Activated CD4-positive, alpha-beta memory T cell treated with anti-CD3 and anti-CD28 coated beads, Interleukin-2, amount 10 ng/mL, durations not matched to agents 7 days and 5 days (primary cell): ENCODE data around the gene RHCE. TPM values are rescaled to one million over a fixed set of nuclear protein-coding genes. Genes with fewer than 3 reads are reported as not detected.
"Not testable (repeated sequence)": the region's sequence is repeated elsewhere in the genome, so short reads cannot be mapped to it uniquely, and the experiment has no call there.

ENCODE experiments used
- CTCF ChIA-PET: fragments of 350-600 bp; sonication (Branson Sonifier 250); formaldehyde crosslinking; loops from one replicate; lab custom pipeline; 2021; ENCODE audit warnings: antibody characterized with exemption, inconsistent platforms; lab: Charles Lee
- POLR2A ChIA-PET: fragments of 350-600 bp; sonication (Branson Sonifier 250); formaldehyde crosslinking; loops from one replicate; lab custom pipeline; 2021; ENCODE audit warnings: antibody characterized with exemption; lab: Charles Lee
- DNase-seq: peaks from one replicate; pipeline ENCODE4 v3.0.0-alpha.2; 2020
- H3K27ac Mint-ChIP-seq: one replicate; pipeline ENCODE4 v1.8.0; 2021; ENCODE audit warnings: mild to moderate bottlenecking, mixed read lengths
- H3K27me3 Mint-ChIP-seq: one replicate; pipeline ENCODE4 v1.8.0; 2021; ENCODE audit warnings: mixed read lengths
- H3K36me3 Mint-ChIP-seq: one replicate; pipeline ENCODE4 v1.8.0; 2021; ENCODE audit warnings: low read depth, mixed read lengths
- H3K4me1 Mint-ChIP-seq: one replicate; pipeline ENCODE4 v1.8.0; 2021; ENCODE audit warnings: mixed read lengths
- H3K4me3 Mint-ChIP-seq: one replicate; pipeline ENCODE4 v1.8.0; 2021; ENCODE audit warnings: mild to moderate bottlenecking, mixed read lengths
- H3K9me3 Mint-ChIP-seq: one replicate; pipeline ENCODE4 v1.8.0; 2021; ENCODE audit warnings: mixed read lengths
- total RNA-seq, 2 experiments: library from RNA; stranded (reverse); gene quantifications; one replicate each; pipeline ENCODE4 v1.2.3, GENCODE V29; 2021

Gene RHCE
- under 1 TPM in 1 of 2 experiments, not detected in 1; 0.50 TPM for total RNA-seq

GRCh38 chr1:25420715-25421114 lies at the start of gene RHCE:
TSS of gene RHCE (minus strand) at chr1:25420825. CDS start at chr1:25420786, 39 bp downstream.
- H3K4me3 Mint-ChIP-seq, H3K4me1 Mint-ChIP-seq, H3K36me3 Mint-ChIP-seq, H3K27ac Mint-ChIP-seq, DNase-seq, POLR2A ChIA-PET, CTCF ChIA-PET, H3K9me3 Mint-ChIP-seq: not testable (repeated sequence)
- H3K27me3 Mint-ChIP-seq = peaks cover 10% of the 10 kb centered on the region

- Mint-ChIP-seq H3K4me3 (no peak overlapping the region), H3K4me1 (peaks cover 36% of the 10 kb centered on the region), H3K27ac (no peak overlapping the region), H3K9me3 (no peaks in the 10 kb centered on the region), H3K36me3 (peaks cover 15% of the 10 kb centered on the region), H3K27me3 (no peaks in the 10 kb centered on the region)
- no peak for DNase-seq
- ChIA-PET CTCF (interaction anchor here (3.3 kb wide), 1 partner anchor 18 kb away, joined by 14 read pairs; no protein-coding TSS in a partner anchor), POLR2A (interaction anchor here (1.2 kb wide), 1 partner anchor 16 kb away, joined by 3 read pairs; no protein-coding TSS in a partner anchor)
Observed at GRCh38 chr1:25469177-25469576, 48.6 kb upstream of the RHCE start.

DNA sequence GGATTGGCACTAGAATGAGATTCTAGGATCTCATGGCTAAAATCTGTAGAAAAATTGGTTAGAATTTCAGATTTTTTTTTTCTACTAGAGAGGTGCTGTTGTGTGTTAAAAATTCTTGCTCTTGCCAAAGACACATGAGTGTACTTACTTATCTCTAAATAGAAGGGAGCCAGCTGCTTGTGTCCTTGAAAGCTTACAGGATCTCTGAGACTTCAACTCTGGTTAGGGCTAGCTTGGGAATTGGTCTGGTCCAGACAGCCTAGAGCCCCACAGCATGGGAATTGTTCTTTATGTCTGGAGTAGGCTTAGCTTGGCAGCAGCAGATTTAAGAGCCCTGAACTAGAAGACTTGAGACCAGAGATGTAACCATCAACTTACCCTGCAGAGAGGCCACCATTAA lies 47.4 kb upstream of the RHCE start:
- no peak overlapping the region for H3K27ac Mint-ChIP-seq
- H3K9me3 Mint-ChIP-seq = no peaks in the 10 kb centered on the region
- ChIA-PET CTCF (interaction anchor here (0.6 to 3.3 kb wide), 2 partner anchors 19 to 982 kb away, joined by 3 to 14 read pairs; no protein-coding TSS in a partner anchor), POLR2A (interaction anchor here (1.2 kb wide), 1 partner anchor 17 kb away, joined by 3 read pairs; no protein-coding TSS in a partner anchor)
- peaks cover 12% of the 10 kb centered on the region for H3K36me3 Mint-ChIP-seq
- peaks cover 25% of the 10 kb centered on the region for H3K4me1 Mint-ChIP-seq
- H3K27me3 Mint-ChIP-seq = no peaks in the 10 kb centered on the region
- no peak for DNase-seq
- no peak overlapping the region for H3K4me3 Mint-ChIP-seq

- POLR2A ChIA-PET = no interaction called here
- CTCF ChIA-PET = interaction anchor here (0.6 to 3.3 kb wide), 2 partner anchors 19 to 982 kb away, joined by 3 to 14 read pairs; no protein-coding TSS in a partner anchor
- no peaks in the 10 kb centered on the region for H3K9me3 Mint-ChIP-seq
- no peaks in the 10 kb centered on the region for H3K27me3 Mint-ChIP-seq
- H3K27ac Mint-ChIP-seq = no peak overlapping the region
- no peak for DNase-seq
- H3K4me1 Mint-ChIP-seq = peaks cover 23% of the 10 kb centered on the region
- no peak overlapping the region for H3K4me3 Mint-ChIP-seq
- peaks cover 12% of the 10 kb centered on the region for H3K36me3 Mint-ChIP-seq
Observed at GRCh38 chr1:25467616-25468015, 47.0 kb upstream of the RHCE start.

DNA sequence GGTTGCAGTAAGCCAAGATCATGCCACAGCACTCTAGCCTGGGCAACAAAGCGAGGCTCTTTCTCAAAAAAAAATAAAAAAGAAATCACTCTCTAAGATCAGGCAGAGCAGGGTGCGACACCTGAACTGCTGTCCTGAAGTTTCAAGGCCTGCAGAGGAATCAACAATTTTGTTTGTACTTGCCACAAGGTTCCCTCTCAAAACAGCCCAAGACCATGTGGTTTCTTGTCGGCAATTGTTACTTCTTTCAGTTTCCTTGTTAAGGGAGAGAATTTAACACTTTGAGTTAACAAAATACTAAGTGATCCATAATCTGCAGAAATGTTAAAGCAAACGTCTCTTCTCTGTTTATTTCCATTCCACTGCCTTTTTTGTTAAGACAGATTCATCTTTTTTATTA lies 46.6 kb upstream of the RHCE start:
- DNase-seq = no peak
- Mint-ChIP-seq H3K27me3 (no peaks in the 10 kb centered on the region), H3K4me1 (peaks cover 19% of the 10 kb centered on the region), H3K36me3 (peaks cover 10% of the 10 kb centered on the region), H3K4me3 (no peak overlapping the region), H3K9me3 (no peaks in the 10 kb centered on the region), H3K27ac (no peak overlapping the region)
- ChIA-PET CTCF (interaction anchor here (3.3 kb wide), 1 partner anchor 20 kb away, joined by 14 read pairs; no protein-coding TSS in a partner anchor), POLR2A (no interaction called here)

DNA sequence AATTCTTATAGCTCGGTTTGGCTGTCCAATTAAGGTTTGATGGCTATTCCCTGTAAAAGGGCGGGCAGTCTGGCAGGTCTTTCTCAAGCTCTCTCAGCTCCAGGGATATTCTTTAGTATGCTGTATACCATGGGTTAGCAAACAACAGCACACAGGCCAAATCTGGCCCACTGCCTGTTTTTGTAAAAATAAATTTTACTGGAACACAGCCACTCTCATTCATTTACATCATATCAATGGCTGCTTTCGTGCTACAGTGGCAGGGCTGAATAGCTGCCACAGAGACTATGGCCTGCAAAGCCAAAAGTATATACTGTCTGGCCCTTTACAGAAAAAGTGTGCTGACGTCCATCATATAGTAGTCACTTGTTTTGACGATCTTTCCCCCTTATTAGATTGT lies 42.1 kb upstream of the RHCE start:
- ChIA-PET CTCF (interaction anchor here (0.7 to 1.4 kb wide), 2 partner anchors 25 kb away, joined by 3 to 4 read pairs; no protein-coding TSS in a partner anchor), POLR2A (no interaction called here)
- Mint-ChIP-seq H3K36me3 (peaks cover 37% of the 10 kb centered on the region), H3K4me1 (peaks cover 13% of the 10 kb centered on the region), H3K9me3 (no peaks in the 10 kb centered on the region), H3K4me3 (no peak overlapping the region), H3K27me3 (no peaks in the 10 kb centered on the region), H3K27ac (no peak overlapping the region)
- no peak for DNase-seq

GRCh38 chr1:25461849-25462248 lies 41.2 kb upstream of the RHCE start:
- DNase-seq = no peak
- CTCF ChIA-PET = interaction anchor here (1.4 kb wide), 1 partner anchor 26 kb away, joined by 4 read pairs; no protein-coding TSS in a partner anchor
- POLR2A ChIA-PET = no interaction called here
- no peak overlapping the region for H3K27ac Mint-ChIP-seq
- no peaks in the 10 kb centered on the region for H3K9me3 Mint-ChIP-seq
- H3K4me1 Mint-ChIP-seq = peaks cover 4% of the 10 kb centered on the region
- peaks cover 38% of the 10 kb centered on the region for H3K36me3 Mint-ChIP-seq
- no peaks in the 10 kb centered on the region for H3K27me3 Mint-ChIP-seq
- no peak overlapping the region for H3K4me3 Mint-ChIP-seq

DNA sequence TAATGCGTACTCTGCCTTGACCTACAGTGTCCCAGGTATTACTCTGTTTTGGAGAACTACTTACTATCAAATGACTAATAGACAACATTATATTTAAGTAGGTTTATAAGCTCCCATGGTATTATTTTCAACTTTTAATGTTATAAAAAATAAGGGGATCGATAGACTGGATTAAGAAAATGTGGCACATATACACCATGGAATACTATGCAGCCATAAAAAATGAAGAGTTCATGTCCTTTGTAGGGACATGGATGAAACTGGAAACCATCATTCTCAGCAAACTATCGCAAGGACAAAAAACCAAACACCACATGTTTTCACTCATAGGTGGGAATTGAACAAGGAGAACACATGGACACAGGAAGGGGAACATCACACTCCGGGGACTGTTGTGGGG lies 40.2 kb upstream of the RHCE start:
- H3K4me3 Mint-ChIP-seq, CTCF ChIA-PET, POLR2A ChIA-PET, H3K27me3 Mint-ChIP-seq, H3K27ac Mint-ChIP-seq, DNase-seq, H3K9me3 Mint-ChIP-seq, H3K4me1 Mint-ChIP-seq: not testable (repeated sequence)
- H3K36me3 Mint-ChIP-seq = peaks cover 44% of the 10 kb centered on the region

DNA sequence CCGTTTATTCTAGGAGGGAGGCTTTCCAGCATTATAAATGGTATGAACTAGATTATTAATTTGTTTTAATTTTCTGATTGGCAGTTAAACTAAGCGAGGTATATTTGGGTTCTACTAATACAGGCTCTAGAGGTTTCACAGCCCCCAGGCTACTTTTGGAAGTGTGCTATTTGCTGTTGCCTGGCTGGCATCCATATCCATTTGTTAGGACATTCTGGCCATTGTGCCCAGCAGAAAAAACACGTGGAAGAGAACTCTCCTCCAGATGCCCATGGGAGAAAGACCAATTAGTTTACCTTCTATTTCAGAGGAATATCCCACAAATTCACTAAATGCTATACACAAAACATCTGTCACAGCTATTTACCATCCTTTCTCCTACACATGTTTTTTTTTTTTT lies 39.4 kb upstream of the RHCE start:
- CTCF ChIA-PET = interaction anchor here (0.8 kb wide), 1 partner anchor 10 kb away, joined by 3 read pairs; no protein-coding TSS in a partner anchor
- no peaks in the 10 kb centered on the region for H3K27me3 Mint-ChIP-seq
- no peaks in the 10 kb centered on the region for H3K4me1 Mint-ChIP-seq
- POLR2A ChIA-PET = no interaction called here
- no peaks in the 10 kb centered on the region for H3K9me3 Mint-ChIP-seq
- no peak overlapping the region for H3K27ac Mint-ChIP-seq
- H3K4me3 Mint-ChIP-seq = no peak overlapping the region
- DNase-seq = no peak
- H3K36me3 Mint-ChIP-seq = peaks cover 43% of the 10 kb centered on the region

DNA sequence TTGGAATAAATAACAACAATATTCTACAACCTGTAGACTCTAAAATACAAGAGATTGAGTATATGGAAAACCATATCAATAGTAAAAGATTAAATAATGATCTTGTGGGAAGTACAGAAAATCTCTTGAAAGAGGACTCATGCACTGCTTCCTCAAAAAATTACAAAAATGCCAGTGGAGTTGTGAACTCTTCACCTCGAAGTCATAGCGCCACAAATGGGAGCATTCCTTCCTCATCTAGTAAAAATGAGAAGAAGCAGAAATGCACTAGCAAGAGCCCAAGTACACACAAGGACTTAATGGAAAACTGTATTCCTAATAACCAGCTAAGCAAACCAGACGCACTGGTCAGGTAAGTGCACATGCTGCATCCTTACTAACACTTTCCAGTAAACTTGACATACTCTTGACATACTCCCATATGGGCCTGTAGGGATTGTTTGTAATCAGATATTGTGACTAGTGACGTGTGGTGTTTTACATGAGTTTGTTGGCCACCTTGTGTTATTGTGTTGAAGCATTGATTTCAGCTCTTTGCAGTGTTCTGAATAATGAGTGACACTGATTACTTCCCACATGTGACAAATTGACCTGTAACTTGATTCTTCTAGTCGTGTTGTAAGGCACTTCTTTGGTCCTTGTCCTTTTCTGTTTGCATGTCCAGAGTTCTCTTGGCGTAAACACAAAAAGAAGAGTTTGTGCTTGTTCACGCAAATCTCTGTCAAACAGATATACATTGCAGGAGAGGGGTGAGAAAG lies 38.1 kb upstream of the RHCE start:
- DNase-seq = no peak
- Mint-ChIP-seq H3K27ac (no peak overlapping the region), H3K36me3 (peaks cover 43% of the 10 kb centered on the region), H3K27me3 (no peaks in the 10 kb centered on the region), H3K9me3 (no peaks in the 10 kb centered on the region), H3K4me1 (no peaks in the 10 kb centered on the region), H3K4me3 (no peak overlapping the region)
- ChIA-PET POLR2A (no interaction called here), CTCF (no interaction called here)

DNA sequence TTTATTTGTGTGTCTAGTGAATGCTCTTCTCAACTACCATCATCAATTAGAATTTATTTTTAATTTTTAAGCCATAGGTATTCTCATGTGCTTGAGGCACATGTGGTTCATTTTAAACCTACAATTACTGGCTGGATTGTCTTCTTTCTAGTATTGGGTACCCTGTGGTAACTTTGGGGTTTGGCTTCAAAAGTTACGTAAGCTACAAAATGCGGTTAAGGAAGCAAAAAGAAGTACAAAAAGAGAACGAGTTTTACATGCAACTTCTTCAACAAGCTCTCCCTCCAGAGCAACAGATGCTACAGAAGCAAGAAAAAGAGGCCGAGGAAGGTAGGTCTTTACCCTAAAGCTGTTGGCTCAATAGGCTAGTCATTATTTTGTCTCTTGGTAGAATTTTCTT lies 35.9 kb upstream of the RHCE start:
- POLR2A ChIA-PET = interaction anchor here (1.3 kb wide), 1 partner anchor 20 kb away, joined by 3 read pairs; no protein-coding TSS in a partner anchor
- Mint-ChIP-seq H3K27me3 (no peaks in the 10 kb centered on the region), H3K4me3 (no peak overlapping the region), H3K9me3 (no peaks in the 10 kb centered on the region), H3K36me3 (peaks cover 43% of the 10 kb centered on the region), H3K4me1 (no peaks in the 10 kb centered on the region), H3K27ac (no peak overlapping the region)
- DNase-seq = no peak
- CTCF ChIA-PET = interaction anchor here (0.9 kb wide), 1 partner anchor 24 kb away, joined by 7 read pairs; no protein-coding TSS in a partner anchor

DNA sequence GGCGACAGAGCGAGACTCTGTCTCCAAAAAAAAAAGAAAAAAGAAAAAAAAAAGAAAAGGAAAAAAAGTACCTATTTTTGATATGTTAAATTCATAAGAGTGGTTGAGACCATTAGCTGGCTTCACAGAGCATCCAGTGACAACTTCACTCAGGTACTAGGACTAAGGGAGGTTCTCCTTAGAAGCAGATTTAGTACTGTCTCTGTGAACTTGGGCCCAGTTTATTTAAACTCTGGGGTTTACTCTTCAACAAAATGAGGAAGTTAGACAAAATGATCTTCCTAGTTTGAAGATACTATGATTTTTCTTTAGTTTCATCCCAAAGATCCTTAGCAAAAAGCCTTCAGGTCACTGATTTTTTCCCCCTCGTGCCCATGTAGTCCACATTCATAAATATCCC lies 31.3 kb upstream of the RHCE start:
- Mint-ChIP-seq H3K4me3 (no peak overlapping the region), H3K27ac (no peak overlapping the region), H3K4me1 (peaks cover 8% of the 10 kb centered on the region), H3K9me3 (no peaks in the 10 kb centered on the region), H3K36me3 (peaks cover 15% of the 10 kb centered on the region), H3K27me3 (no peaks in the 10 kb centered on the region)
- CTCF ChIA-PET = no interaction called here
- POLR2A ChIA-PET = no interaction called here
- DNase-seq = no peak

DNA sequence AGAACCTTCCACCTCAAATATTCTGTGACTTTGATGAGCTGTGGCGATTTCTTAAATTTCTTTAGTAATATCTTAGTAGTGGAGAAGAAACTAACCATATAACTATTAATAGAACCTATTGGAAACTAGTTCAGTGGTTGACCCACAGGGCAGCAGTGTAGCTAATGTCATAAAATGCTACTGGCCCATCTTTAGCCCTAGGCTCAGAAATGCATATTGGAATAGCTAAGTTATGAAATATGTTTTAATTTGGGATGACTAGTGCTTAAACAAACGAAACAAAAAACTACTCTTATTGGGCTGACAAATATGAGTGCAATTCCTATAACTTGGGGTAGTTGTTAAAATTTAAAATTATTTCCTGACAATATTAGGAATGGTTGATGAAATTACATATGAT lies 30.3 kb upstream of the RHCE start:
- Mint-ChIP-seq H3K4me3 (no peak overlapping the region), H3K9me3 (no peaks in the 10 kb centered on the region), H3K27ac (no peak overlapping the region), H3K36me3 (peaks cover 9% of the 10 kb centered on the region), H3K27me3 (no peaks in the 10 kb centered on the region), H3K4me1 (peaks cover 14% of the 10 kb centered on the region)
- CTCF ChIA-PET = interaction anchor here (1.1 to 1.9 kb wide), 3 partner anchors 36 to 69 kb away, joined by 4 to 5 read pairs (median 4); no protein-coding TSS in a partner anchor
- POLR2A ChIA-PET = interaction anchor here (1.2 kb wide), 1 partner anchor 20 kb away, joined by 4 read pairs; the partner anchor contains the start of gene MACO1
- DNase-seq = no peak
